ENCODE data around the gene SSBP4. TPM values are rescaled to one million over a fixed set of nuclear protein-coding genes. Genes with fewer than 3 reads are reported as not detected.

Gene SSBP4
- total and polyA plus RNA-seq, 9 of the 15 experiments (the other 6 are each of a cell fraction or from before 2014, with no cell fraction given) = 1.1 to 189 (median 39.0) TPM

GRCh38 chr19:18373892-18374629, 45.1 kb upstream of the SSBP4 start (continued):
- TF ChIP-seq CLOCK (CRISPR knock-in tag; IDR thresholded peaks at IDR 0.05; ENCODE audit: borderline replicate concordance) = no peak
- no peak; the same call in 1 of the 2 replicates for TF ChIP-seq KHSRP (IDR thresholded peaks at IDR 0.05)
- TF ChIP-seq ZNF197 (CRISPR knock-in tag; IDR thresholded peaks at IDR 0.05; ENCODE audit: low read depth) = peak; percentile 17; the same call in 1 of the 2 replicates
- no peak for TF ChIP-seq SRSF9 (IDR thresholded peaks at IDR 0.05; ENCODE audit: borderline replicate concordance, low read depth, low read length)
- TF ChIP-seq HNRNPUL1 (IDR thresholded peaks at IDR 0.05; ENCODE audit: low read length) = no peak
- no peak for TF ChIP-seq MXD1 (CRISPR knock-in tag; IDR thresholded peaks at IDR 0.05; ENCODE audit: borderline replicate concordance, poor library complexity, severe bottlenecking)
- TF ChIP-seq RBBP5 (IDR thresholded peaks at IDR 0.05; ENCODE audit: borderline replicate concordance, insufficient read depth, low read length, poor library complexity, severe bottlenecking) = peak; percentile 87
- TF ChIP-seq NFXL1 (CRISPR knock-in tag; IDR thresholded peaks at IDR 0.05) = no peak
- TF ChIP-seq CHD4 (IDR thresholded peaks at IDR 0.05; ENCODE audit: insufficient read depth, insufficient replicate concordance, low read depth, low read length, poor library complexity, severe bottlenecking) = no peak
- no peak for TF ChIP-seq RBM34 (IDR thresholded peaks at IDR 0.05; ENCODE audit: borderline replicate concordance, insufficient read depth, low read length)
- TF ChIP-seq TRIM25 (IDR thresholded peaks at IDR 0.05; ENCODE audit: borderline replicate concordance) = 0 out of 2 replicates have a peak, but pooled peaks have one; percentile 53
- TF ChIP-seq ZNF780A (CRISPR knock-in tag; IDR thresholded peaks at IDR 0.05) = no peak
- no peak for TF ChIP-seq ZNF121 (CRISPR knock-in tag; conservative IDR thresholded peaks at IDR 0.05)
- no peak for TF ChIP-seq NR2C1 (IDR thresholded peaks at IDR 0.05)
- TF ChIP-seq NR2C1 (tag; IDR thresholded peaks at IDR 0.05) = peak; percentile 70; the same call in 1 of the 2 replicates
- TF ChIP-seq CREB3L1 (IDR thresholded peaks at IDR 0.05; ENCODE audit: borderline replicate concordance, low read depth) = no peak; the same call in 1 of the 2 replicates
- no peak for TF ChIP-seq CEBPB (tag; IDR thresholded peaks at IDR 0.05)
- TF ChIP-seq DACH1 (IDR thresholded peaks at IDR 0.05; ENCODE audit: partially characterized antibody) = no peak
- TF ChIP-seq CREB1 (IDR thresholded peaks at IDR 0.05) = peak; percentile 67
- peak; percentile 42 for TF ChIP-seq CREB1 (CRISPR knock-in tag; IDR thresholded peaks at IDR 0.05)
- no peak for TF ChIP-seq ZNF184 (CRISPR knock-in tag; IDR thresholded peaks at IDR 0.05)
- peak; percentile 23; the same call in 1 of the 2 replicates for TF ChIP-seq MTF1 (CRISPR knock-in tag; IDR thresholded peaks at IDR 0.05; ENCODE audit: borderline replicate concordance)

Data from K562 (cell line).